ENCODE data around the gene TRRAP.

Gene TRRAP

DNA sequence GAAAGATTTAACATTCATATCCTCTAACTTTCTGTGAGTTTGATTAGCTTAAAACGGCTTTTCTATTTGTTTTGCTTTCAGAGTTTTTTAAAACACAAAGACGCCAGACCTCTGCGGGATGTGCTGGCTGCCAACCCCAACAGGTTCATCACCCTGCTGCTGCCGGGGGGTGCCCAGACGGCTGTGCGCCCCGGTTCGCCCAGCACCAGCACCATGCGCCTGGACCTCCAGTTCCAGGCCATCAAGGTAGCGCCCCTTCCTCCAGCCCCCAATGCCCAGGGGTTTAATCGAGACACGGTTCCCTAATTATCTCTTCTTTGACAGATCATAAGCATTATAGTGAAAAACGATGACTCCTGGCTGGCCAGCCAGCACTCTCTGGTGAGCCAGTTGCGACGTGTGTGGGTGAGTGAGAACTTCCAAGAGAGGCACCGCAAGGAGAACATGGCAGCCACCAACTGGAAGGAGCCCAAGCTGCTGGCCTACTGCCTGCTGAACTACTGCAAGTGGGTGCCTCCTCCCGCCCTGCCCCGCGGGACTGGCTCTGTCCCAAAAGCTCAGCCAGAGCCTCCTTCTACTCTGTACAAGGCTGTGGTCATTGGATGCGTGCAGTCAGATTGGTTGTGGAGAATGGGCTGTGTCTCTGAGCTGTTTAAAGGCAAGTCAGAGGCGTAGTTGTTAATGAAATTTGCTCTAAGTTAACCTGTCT, 71.2 kb downstream of the TRRAP start:
- Histone ChIP-seq H3K27me3 (ENCODE audit: control insufficient read depth, insufficient read depth, low read length) (no peaks in the 10 kb centered on the region), H3K4me1 (ENCODE audit: control insufficient read depth, insufficient read depth, low read length) (no peaks in the 10 kb centered on the region), H3K9ac (ENCODE audit: low read depth, low read length) (no peak overlapping the region), H3K36me3 (ENCODE audit: control insufficient read depth, insufficient read depth, low read length) (peaks cover 96% of the 10 kb centered on the region), H3K4me3 (ENCODE audit: low read depth, low read length) (no peak overlapping the region), H3K27ac (ENCODE audit: low read depth, low read length) (no peak overlapping the region), H3K9me3 (ENCODE audit: control insufficient read depth, insufficient read depth, low read length) (no peaks in the 10 kb centered on the region)

DNA sequence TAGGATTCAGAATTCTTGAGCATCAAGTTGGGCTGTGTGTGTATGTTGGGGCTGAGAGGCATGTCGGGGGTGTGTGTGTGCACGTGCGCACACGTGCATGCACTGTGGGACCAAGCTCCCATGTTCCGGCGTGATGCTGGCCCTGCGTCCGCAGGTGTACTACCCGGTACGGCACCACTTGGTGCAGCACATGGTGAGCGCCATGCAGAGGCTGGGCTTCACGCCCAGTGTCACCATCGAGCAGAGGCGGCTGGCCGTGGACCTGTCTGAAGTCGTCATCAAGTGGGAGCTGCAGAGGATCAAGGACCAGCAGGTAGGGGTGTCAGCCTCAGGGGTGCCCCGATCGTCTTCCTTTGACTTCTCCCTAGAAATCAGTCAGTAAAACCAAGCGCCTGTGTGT, 77.7 kb downstream of the TRRAP start:
- no peak overlapping the region for H3K4me3 ChIP-seq (ENCODE audit: low read depth, low read length)
- H3K9ac ChIP-seq (ENCODE audit: low read depth, low read length), result no peak overlapping the region
- H3K36me3 ChIP-seq (ENCODE audit: control insufficient read depth, insufficient read depth, low read length), result peaks cover 98% of the 10 kb centered on the region
- H3K27me3 ChIP-seq (ENCODE audit: control insufficient read depth, insufficient read depth, low read length), result no peaks in the 10 kb centered on the region
- H3K4me1 ChIP-seq (ENCODE audit: control insufficient read depth, insufficient read depth, low read length), result no peaks in the 10 kb centered on the region
- no peak overlapping the region for H3K27ac ChIP-seq (ENCODE audit: low read depth, low read length)
- no peaks in the 10 kb centered on the region for H3K9me3 ChIP-seq (ENCODE audit: control insufficient read depth, insufficient read depth, low read length)

DNA sequence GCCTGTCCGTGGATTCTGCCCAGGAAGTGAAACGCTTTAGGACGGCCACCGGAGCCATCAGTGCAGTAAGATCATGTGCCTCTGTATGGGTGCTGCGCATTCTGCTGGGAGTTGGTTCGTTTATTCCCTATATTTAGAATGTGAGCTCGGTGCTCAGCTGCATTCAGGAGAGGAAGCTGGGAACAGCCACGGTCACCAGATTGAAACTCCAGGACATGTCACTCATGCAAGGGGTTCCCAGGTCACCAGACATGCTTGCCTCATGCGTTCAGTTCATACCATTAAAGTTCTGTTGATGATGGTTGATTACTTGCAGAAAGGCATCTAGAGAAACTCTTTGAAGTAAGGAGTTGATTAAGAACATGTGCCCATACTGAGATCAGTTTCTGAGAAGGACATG, 78.1 kb downstream of the TRRAP start:
- Histone ChIP-seq H3K9me3 (ENCODE audit: control insufficient read depth, insufficient read depth, low read length) (no peaks in the 10 kb centered on the region), H3K4me3 (ENCODE audit: low read depth, low read length) (no peak overlapping the region), H3K36me3 (ENCODE audit: control insufficient read depth, insufficient read depth, low read length) (peaks cover 98% of the 10 kb centered on the region), H3K27me3 (ENCODE audit: control insufficient read depth, insufficient read depth, low read length) (no peaks in the 10 kb centered on the region), H3K27ac (ENCODE audit: low read depth, low read length) (no peak overlapping the region), H3K9ac (ENCODE audit: low read depth, low read length) (no peak overlapping the region), H3K4me1 (ENCODE audit: control insufficient read depth, insufficient read depth, low read length) (no peaks in the 10 kb centered on the region)

DNA sequence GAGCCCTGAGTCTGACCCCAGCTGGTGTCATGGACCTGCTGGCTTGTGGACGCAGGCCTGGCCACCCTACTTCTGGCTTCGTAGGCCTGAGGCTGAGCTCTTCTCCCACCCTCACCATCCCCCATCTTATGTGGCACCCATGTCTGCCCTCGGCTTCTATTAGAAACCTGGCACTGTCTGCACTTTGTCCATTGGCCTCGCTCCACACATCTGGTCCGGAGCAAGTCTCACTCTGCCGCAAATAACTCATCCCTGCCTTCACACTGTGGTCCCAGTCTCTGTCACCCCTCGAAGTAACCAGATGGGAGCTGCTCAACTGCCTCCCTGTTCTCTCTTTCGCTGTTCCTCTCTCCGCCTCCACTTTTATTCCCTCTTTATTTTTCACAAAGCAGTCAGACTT, 78.6 kb downstream of the TRRAP start:
- H3K9me3 ChIP-seq (ENCODE audit: control insufficient read depth, insufficient read depth, low read length), result no peaks in the 10 kb centered on the region
- H3K27ac ChIP-seq (ENCODE audit: low read depth, low read length), result no peak overlapping the region
- H3K4me1 ChIP-seq (ENCODE audit: control insufficient read depth, insufficient read depth, low read length), result no peaks in the 10 kb centered on the region
- H3K27me3 ChIP-seq (ENCODE audit: control insufficient read depth, insufficient read depth, low read length), result no peaks in the 10 kb centered on the region
- H3K36me3 ChIP-seq (ENCODE audit: control insufficient read depth, insufficient read depth, low read length), result peaks cover 98% of the 10 kb centered on the region
- H3K9ac ChIP-seq (ENCODE audit: low read depth, low read length), result no peak overlapping the region
- no peak overlapping the region for H3K4me3 ChIP-seq (ENCODE audit: low read depth, low read length)

DNA sequence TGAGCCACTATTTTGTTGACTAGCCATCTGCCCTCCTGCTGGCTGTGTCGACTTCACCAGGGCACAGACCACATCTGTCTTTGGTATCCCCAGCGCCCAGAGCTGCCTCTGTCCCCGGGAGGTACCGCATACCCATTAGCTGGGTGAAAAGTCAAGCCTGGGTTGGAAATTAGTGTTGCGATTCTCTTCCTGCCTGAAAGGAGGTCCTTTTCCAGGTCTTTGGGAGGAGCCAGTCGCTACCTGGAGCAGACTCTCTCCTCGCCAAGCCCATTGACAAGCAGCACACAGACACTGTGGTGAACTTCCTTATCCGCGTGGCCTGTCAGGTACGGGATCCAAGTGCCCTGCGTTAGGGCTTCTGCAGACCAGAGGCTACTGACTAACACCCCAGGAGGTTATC, 79.4 kb downstream of the TRRAP start:
- Histone ChIP-seq H3K9ac (ENCODE audit: low read depth, low read length) (no peak overlapping the region), H3K9me3 (ENCODE audit: control insufficient read depth, insufficient read depth, low read length) (no peaks in the 10 kb centered on the region), H3K4me1 (ENCODE audit: control insufficient read depth, insufficient read depth, low read length) (no peaks in the 10 kb centered on the region), H3K36me3 (ENCODE audit: control insufficient read depth, insufficient read depth, low read length) (peaks cover 98% of the 10 kb centered on the region), H3K27ac (ENCODE audit: low read depth, low read length) (no peak overlapping the region), H3K4me3 (ENCODE audit: low read depth, low read length) (no peak overlapping the region), H3K27me3 (ENCODE audit: control insufficient read depth, insufficient read depth, low read length) (no peaks in the 10 kb centered on the region)

DNA sequence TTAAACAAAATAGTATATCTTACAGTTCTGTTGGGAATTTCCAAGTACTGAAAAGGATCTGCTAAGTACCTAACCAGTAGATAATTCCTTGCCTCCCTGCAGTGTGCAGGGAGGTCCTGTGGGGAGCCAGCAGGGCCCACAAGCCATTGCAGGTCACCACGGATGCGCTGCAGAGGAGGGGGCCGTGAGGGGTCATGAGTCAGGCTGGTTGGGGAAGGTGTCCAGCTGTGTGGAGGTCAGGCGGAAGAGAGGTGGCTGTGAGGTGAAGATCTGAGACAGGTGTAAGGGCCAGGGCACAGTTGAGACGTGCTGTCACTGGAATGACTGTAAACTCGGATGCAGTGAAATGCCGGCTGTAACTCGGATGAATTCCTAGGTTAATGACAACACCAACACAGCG, 80.6 kb downstream of the TRRAP start:
- no peaks in the 10 kb centered on the region for H3K4me1 ChIP-seq (ENCODE audit: control insufficient read depth, insufficient read depth, low read length)

DNA sequence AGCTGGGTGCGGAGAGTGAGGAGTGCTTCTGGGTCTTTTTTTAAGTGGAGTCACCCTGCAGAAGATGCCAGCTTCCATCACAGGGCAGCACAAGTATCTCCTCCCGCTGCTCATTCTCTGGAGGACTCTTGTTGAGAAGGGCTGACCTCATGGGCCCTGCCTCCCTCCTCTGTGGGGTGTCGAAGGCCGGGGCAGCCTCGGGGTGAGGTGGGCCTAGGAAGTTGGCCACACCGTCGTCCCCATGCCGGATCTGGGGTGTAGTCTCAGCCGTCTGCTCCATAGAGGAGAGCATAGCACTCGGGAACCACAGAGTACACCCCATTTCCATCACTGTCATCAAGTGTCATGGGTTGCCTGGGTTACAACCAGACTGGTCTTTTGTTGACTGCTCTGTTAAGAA, 85.0 kb downstream of the TRRAP start:
- no peak overlapping the region for H3K4me3 ChIP-seq (ENCODE audit: low read depth, low read length)
- H3K27ac ChIP-seq (ENCODE audit: low read depth, low read length), result no peak overlapping the region
- no peak overlapping the region for H3K9ac ChIP-seq (ENCODE audit: low read depth, low read length)
- H3K4me1 ChIP-seq (ENCODE audit: control insufficient read depth, insufficient read depth, low read length), result no peaks in the 10 kb centered on the region
- peaks cover 95% of the 10 kb centered on the region for H3K36me3 ChIP-seq (ENCODE audit: control insufficient read depth, insufficient read depth, low read length)
- H3K9me3 ChIP-seq (ENCODE audit: control insufficient read depth, insufficient read depth, low read length), result no peaks in the 10 kb centered on the region
- no peaks in the 10 kb centered on the region for H3K27me3 ChIP-seq (ENCODE audit: control insufficient read depth, insufficient read depth, low read length)

More for the DNA sequence above, 80.6 kb downstream of the TRRAP start:
- no peak overlapping the region for H3K9ac ChIP-seq (ENCODE audit: low read depth, low read length)
- no peaks in the 10 kb centered on the region for H3K27me3 ChIP-seq (ENCODE audit: control insufficient read depth, insufficient read depth, low read length)
- no peak overlapping the region for H3K4me3 ChIP-seq (ENCODE audit: low read depth, low read length)
- H3K27ac ChIP-seq (ENCODE audit: low read depth, low read length), result no peak overlapping the region
- H3K9me3 ChIP-seq (ENCODE audit: control insufficient read depth, insufficient read depth, low read length), result no peaks in the 10 kb centered on the region
- H3K36me3 ChIP-seq (ENCODE audit: control insufficient read depth, insufficient read depth, low read length), result peaks cover 96% of the 10 kb centered on the region

DNA sequence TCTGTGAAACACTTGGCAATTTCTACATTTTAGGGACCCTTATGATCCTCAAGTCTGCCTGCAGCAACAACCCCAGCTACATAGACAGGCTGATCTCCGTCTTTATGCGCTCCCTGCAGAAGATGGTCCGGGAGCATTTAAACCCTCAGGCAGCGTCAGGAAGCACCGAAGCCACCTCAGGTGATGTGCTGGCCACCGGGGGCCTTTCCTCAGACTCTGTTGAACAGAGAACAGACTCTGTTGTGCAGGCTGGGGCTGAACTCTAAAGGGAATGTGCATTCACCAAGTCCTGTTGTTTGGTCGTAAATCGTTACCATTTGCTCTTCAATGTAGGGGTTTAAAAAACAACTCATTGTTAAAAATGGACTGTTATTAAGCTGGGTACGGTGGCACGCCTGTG, 86.3 kb downstream of the TRRAP start:
- no peaks in the 10 kb centered on the region for H3K27me3 ChIP-seq (ENCODE audit: control insufficient read depth, insufficient read depth, low read length)
- peaks cover 95% of the 10 kb centered on the region for H3K36me3 ChIP-seq (ENCODE audit: control insufficient read depth, insufficient read depth, low read length)
- no peak overlapping the region for H3K9ac ChIP-seq (ENCODE audit: low read depth, low read length)
- no peak overlapping the region for H3K4me3 ChIP-seq (ENCODE audit: low read depth, low read length)
- no peak overlapping the region for H3K27ac ChIP-seq (ENCODE audit: low read depth, low read length)
- no peaks in the 10 kb centered on the region for H3K4me1 ChIP-seq (ENCODE audit: control insufficient read depth, insufficient read depth, low read length)
- H3K9me3 ChIP-seq (ENCODE audit: control insufficient read depth, insufficient read depth, low read length), result no peaks in the 10 kb centered on the region

DNA sequence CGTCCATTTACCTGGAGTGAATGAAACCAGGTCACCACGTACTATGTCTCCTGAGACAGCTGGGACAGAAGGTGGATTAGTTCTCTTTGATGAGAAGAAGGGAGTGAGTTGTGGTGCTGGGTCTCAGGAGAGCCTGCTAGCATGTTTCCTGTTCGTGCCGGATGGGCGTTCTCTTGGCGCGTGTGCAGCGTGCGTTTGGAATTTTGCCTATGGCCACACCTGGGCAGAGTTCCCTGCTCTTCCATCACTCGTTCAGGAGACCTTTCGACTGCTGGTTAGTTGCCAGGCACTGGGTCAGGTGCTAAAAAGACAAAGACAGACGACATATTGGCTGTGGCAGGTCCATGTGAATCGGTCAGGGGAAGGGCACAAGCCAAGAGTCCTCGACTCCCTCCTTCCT, 90.3 kb downstream of the TRRAP start:
- H3K27me3 ChIP-seq (ENCODE audit: control insufficient read depth, insufficient read depth, low read length), result no peaks in the 10 kb centered on the region
- no peak overlapping the region for H3K9ac ChIP-seq (ENCODE audit: low read depth, low read length)
- H3K4me3 ChIP-seq (ENCODE audit: low read depth, low read length), result no peak overlapping the region
- H3K27ac ChIP-seq (ENCODE audit: low read depth, low read length), result no peak overlapping the region
- H3K9me3 ChIP-seq (ENCODE audit: control insufficient read depth, insufficient read depth, low read length), result no peaks in the 10 kb centered on the region
- peaks cover 96% of the 10 kb centered on the region for H3K36me3 ChIP-seq (ENCODE audit: control insufficient read depth, insufficient read depth, low read length)
- no peaks in the 10 kb centered on the region for H3K4me1 ChIP-seq (ENCODE audit: control insufficient read depth, insufficient read depth, low read length)

DNA sequence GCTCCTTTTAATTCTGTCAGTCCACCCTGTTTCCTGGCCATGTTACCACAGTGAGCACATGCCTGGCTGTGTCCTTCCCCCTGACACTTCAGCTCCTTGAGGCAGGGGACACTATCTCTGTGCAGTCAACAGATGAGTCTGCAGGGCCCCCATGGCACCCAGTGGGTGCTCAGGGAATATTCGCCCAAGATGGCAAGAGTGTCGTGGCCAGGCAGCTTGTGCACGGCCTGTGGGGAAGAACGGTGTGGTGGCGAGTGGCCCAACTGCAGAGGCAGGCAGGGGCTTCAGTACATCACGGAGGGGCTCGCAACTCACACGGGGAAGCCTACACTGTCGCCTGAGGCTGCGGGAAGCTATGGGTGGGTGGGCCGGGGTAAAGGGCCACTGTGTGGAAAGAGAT, 91.1 kb downstream of the TRRAP start:
- H3K36me3 ChIP-seq (ENCODE audit: control insufficient read depth, insufficient read depth, low read length), result peaks cover 98% of the 10 kb centered on the region
- H3K27ac ChIP-seq (ENCODE audit: low read depth, low read length), result no peak overlapping the region
- no peak overlapping the region for H3K4me3 ChIP-seq (ENCODE audit: low read depth, low read length)
- no peaks in the 10 kb centered on the region for H3K27me3 ChIP-seq (ENCODE audit: control insufficient read depth, insufficient read depth, low read length)
- no peaks in the 10 kb centered on the region for H3K4me1 ChIP-seq (ENCODE audit: control insufficient read depth, insufficient read depth, low read length)
- H3K9me3 ChIP-seq (ENCODE audit: control insufficient read depth, insufficient read depth, low read length), result no peaks in the 10 kb centered on the region
- no peak overlapping the region for H3K9ac ChIP-seq (ENCODE audit: low read depth, low read length)

DNA sequence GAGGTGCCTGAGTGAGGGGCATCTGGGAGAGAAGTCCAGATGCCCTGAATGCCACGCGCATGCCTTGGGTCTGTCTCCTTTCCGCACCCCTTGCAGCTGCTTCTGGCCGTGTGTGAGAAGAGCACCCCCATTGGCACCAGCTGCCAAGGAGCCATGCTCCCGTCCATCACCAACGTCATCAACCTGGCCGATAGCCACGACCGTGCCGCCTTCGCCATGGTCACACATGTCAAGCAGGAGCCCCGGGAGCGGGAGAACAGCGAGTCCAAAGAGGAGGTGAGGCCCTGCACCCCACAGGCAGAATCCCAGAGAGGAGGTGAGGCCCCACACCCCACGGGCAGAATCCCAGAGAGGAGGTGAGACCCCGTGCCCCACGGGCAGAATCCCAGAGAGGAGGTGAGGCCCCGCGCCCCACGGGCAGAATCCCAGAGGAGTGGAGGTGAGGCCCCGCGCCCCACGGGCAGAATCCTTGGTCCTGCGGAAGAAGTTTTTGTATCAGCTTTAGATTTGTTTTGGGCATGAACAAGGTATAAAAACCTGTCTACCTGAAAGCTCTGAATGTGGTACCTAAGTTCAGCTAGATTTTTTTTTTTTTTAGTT, 91.8 kb downstream of the TRRAP start:
- peaks cover 98% of the 10 kb centered on the region for H3K36me3 ChIP-seq (ENCODE audit: control insufficient read depth, insufficient read depth, low read length)
- H3K27ac ChIP-seq (ENCODE audit: low read depth, low read length), result no peak overlapping the region
- H3K4me3 ChIP-seq (ENCODE audit: low read depth, low read length), result no peak overlapping the region

More for the DNA sequence above, 91.8 kb downstream of the TRRAP start:
- no peaks in the 10 kb centered on the region for H3K27me3 ChIP-seq (ENCODE audit: control insufficient read depth, insufficient read depth, low read length)
- H3K4me1 ChIP-seq (ENCODE audit: control insufficient read depth, insufficient read depth, low read length), result no peaks in the 10 kb centered on the region
- H3K9me3 ChIP-seq (ENCODE audit: control insufficient read depth, insufficient read depth, low read length), result no peaks in the 10 kb centered on the region
- H3K9ac ChIP-seq (ENCODE audit: low read depth, low read length), result no peak overlapping the region
